NT2/D1 (cell line): ENCODE data around the gene IL15.

Experiments
- SUZ12 ChIP-seq: IDR thresholded peaks from 2 replicates; pipeline ENCODE4 v1.6.1; 2011; ENCODE audit not compliant: insufficient read length, insufficient read depth; ENCODE audit errors: extremely low read depth
- YY1 ChIP-seq: IDR thresholded peaks from 2 replicates; pipeline ENCODE4 v1.6.1; 2011; ENCODE audit not compliant: insufficient read length, insufficient read depth
- ZNF274 ChIP-seq: IDR thresholded peaks from 2 replicates; pipeline ENCODE4 v1.6.1; 2011; ENCODE audit warnings: mild to moderate bottlenecking, low read depth, low read length

DNA sequence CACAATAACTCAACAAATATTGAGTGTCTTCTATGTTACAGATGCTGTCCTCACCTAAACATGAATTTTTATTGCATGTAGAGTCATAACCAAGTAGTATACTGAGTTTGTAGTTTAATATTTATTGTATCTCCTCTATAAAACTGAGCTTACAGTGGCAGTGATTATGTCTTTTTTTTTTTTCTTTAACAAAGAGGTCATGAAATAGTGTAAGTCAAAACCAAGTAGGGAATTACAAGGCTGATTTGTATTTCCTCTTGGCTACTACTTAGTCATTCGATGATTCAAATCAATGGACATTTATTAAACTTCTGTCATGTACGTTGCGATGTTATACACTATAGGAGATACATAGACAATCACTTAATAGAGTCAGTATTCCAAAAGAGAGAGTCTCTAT lies 48.4 kb downstream of the IL15 start:
- TF ChIP-seq SUZ12 (no peak), ZNF274 (no peak), YY1 (no peak)
